ENCODE measurements around the gene PKN2.
"Not testable (repeated sequence)": the region's sequence is repeated elsewhere in the genome, so short reads cannot be mapped to it uniquely, and the experiment has no call there.

The PKN2 gene

DNA sequence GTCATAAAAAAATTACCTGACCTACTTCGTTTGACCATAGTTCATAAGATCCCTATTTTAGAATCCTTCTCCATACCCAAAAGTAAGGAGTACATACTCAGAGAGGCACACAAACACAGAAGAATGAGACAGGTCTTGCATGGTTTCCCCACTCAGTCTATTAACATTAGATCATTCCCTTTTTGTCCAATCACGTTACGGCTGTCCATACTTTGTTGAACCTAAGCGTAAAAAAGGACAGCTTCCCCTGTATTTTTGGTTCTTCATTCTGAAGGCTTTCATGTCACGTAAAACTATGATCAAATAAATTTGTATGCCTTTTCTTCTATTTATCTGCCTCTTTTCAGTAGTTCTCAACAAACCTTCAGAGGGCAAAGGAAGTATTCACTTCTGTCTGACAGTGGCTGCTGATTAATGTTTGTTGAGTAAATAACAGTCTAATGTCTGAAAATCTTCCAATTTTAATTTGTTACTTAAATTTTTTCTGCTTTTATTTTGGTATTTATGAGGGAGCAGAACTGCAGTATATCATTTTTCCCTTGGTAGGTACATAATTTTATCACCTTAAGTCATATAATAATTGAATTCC, 16.4 kb downstream of the PKN2 start:
- ChIA-PET CTCF (interaction anchor here (0.6 to 1.0 kb wide), 2 partner anchors 10 to 136 kb away, joined by 3 read pairs; no protein-coding TSS in a partner anchor), POLR2A (ENCODE audit: low non-redundant PET) (no interaction called here)
- no peak for DNase-seq (ENCODE audit: low spot score)
- TF ChIP-seq, protein P1, sequence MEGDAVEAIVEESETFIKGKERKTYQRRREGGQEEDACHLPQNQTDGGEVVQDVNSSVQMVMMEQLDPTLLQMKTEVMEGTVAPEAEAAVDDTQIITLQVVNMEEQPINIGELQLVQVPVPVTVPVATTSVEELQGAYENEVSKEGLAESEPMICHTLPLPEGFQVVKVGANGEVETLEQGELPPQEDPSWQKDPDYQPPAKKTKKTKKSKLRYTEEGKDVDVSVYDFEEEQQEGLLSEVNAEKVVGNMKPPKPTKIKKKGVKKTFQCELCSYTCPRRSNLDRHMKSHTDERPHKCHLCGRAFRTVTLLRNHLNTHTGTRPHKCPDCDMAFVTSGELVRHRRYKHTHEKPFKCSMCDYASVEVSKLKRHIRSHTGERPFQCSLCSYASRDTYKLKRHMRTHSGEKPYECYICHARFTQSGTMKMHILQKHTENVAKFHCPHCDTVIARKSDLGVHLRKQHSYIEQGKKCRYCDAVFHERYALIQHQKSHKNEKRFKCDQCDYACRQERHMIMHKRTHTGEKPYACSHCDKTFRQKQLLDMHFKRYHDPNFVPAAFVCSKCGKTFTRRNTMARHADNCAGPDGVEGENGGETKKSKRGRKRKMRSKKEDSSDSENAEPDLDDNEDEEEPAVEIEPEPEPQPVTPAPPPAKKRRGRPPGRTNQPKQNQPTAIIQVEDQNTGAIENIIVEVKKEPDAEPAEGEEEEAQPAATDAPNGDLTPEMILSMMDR (conservative IDR thresholded peaks at IDR 0.05; ENCODE audit: low read depth), result no peak
- no peak overlapping the region for H3K27ac ChIP-seq

- POLR2A ChIA-PET (ENCODE audit: low non-redundant PET), result interaction anchor here (0.6 kb wide), 1 partner anchor 181 kb away, joined by 8 read pairs; no protein-coding TSS in a partner anchor
- TF ChIP-seq, protein P1 (conservative IDR thresholded peaks at IDR 0.05; ENCODE audit: low read depth), result no peak
- H3K27ac ChIP-seq, result no peak overlapping the region
- DNase-seq (ENCODE audit: low spot score), result no peak
- CTCF ChIA-PET, result interaction anchor here (0.6 to 1.0 kb wide), 2 partner anchors 11 to 135 kb away, joined by 3 read pairs; no protein-coding TSS in a partner anchor
Observed at GRCh38 chr1:88701275-88701674, 17.2 kb downstream of the PKN2 start.

DNA sequence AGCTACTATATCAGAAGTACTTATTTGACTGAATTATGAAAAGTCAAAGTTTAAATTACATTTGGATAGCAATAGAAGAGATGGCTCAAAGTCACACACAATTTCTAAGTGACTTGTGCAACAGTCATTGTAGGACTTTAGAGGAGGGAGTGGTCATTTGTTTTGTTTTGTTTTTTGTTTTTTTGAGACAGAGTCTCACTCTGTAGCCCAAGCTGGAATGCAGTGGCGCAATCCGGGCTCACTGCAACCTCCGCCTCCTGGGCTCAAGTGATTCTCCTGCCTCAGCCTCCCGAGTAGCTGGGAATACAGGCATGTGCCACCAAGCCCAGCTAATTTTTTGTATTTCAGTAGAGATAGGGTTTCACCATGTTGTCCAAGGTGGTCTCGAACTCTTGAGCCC, 17.7 kb downstream of the PKN2 start:
- POLR2A ChIA-PET (ENCODE audit: low non-redundant PET), result interaction anchor here (0.6 kb wide), 1 partner anchor 181 kb away, joined by 8 read pairs; no protein-coding TSS in a partner anchor
- H3K27ac ChIP-seq; DNase-seq (ENCODE audit: low spot score): not testable (repeated sequence)
- CTCF ChIA-PET, result interaction anchor here (1.0 kb wide), 1 partner anchor 11 kb away, joined by 3 read pairs; no protein-coding TSS in a partner anchor

GRCh38 chr1:88708011-88708410, 23.9 kb downstream of the PKN2 start:
- no peak for DNase-seq (ENCODE audit: low spot score)
- no peak overlapping the region for H3K27ac ChIP-seq
- CTCF ChIA-PET, result no interaction called here
- TF ChIP-seq, protein P1 (conservative IDR thresholded peaks at IDR 0.05; ENCODE audit: low read depth), result no peak
- POLR2A ChIA-PET (ENCODE audit: low non-redundant PET), result no interaction called here

GRCh38 chr1:88712907-88713306, 28.8 kb downstream of the PKN2 start:
- H3K27ac ChIP-seq; DNase-seq (ENCODE audit: low spot score); POLR2A ChIA-PET (ENCODE audit: low non-redundant PET); CTCF ChIA-PET: not testable (repeated sequence)

DNA sequence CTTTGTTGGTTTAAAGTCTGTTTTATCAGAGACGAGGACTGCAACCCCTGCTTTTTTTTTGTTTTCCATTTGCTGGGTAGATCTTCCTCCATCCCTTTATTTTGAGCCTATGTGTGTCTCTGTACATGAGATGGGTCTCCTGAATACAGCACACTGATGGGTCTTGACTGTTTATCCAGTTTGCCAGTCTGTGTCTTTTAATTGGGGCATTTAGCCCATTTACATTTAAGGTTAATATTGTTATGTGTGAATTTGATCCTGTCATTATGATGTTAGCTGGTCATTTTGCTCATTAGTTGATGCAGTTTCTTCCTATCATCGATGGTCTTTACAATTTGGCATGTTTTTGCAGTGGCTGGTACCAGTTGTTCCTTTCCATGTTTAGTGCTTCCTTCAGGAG, 32.5 kb downstream of the PKN2 start:
- DNase-seq (ENCODE audit: low spot score); CTCF ChIA-PET; H3K27ac ChIP-seq; POLR2A ChIA-PET (ENCODE audit: low non-redundant PET): not testable (repeated sequence)

DNA sequence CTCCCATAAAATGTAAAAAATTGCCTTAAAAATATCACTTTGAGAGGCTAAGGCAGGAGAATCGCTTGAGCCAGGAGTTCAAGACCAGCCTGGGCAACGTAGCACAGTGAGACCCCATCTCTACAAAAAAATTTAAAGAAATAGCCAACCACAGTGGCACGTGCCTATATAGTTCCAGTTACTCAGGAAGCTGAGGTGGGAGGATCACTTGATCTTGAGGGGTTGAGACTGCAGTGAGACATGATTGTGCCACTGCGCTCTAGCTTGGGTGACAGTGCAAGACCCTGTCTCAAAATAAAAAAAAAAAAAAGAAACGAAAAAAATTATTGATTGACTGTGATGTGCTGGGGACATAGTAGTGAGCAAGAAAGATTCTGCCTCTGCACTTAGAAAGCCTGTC, 38.4 kb downstream of the PKN2 start:
- CTCF ChIA-PET, result no interaction called here
- no peak for DNase-seq (ENCODE audit: low spot score)
- TF ChIP-seq, protein P1 (conservative IDR thresholded peaks at IDR 0.05; ENCODE audit: low read depth), result no peak
- no peak overlapping the region for H3K27ac ChIP-seq
- POLR2A ChIA-PET (ENCODE audit: low non-redundant PET), result no interaction called here

- TF ChIP-seq, protein P1 (conservative IDR thresholded peaks at IDR 0.05; ENCODE audit: low read depth), result no peak
- CTCF ChIA-PET, result no interaction called here
- POLR2A ChIA-PET (ENCODE audit: low non-redundant PET), result no interaction called here
- H3K27ac ChIP-seq, result no peak overlapping the region
- no peak for DNase-seq (ENCODE audit: low spot score)
Observed at GRCh38 chr1:88726697-88727096, 42.6 kb downstream of the PKN2 start.

All from RWPE1 (cell line).